ENCODE measurements around the gene PTGIS.

The PTGIS gene

GRCh38 chr20:49544535-49544934 lies 23.4 kb downstream of the PTGIS start:
- TF ChIP-seq, protein P1, sequence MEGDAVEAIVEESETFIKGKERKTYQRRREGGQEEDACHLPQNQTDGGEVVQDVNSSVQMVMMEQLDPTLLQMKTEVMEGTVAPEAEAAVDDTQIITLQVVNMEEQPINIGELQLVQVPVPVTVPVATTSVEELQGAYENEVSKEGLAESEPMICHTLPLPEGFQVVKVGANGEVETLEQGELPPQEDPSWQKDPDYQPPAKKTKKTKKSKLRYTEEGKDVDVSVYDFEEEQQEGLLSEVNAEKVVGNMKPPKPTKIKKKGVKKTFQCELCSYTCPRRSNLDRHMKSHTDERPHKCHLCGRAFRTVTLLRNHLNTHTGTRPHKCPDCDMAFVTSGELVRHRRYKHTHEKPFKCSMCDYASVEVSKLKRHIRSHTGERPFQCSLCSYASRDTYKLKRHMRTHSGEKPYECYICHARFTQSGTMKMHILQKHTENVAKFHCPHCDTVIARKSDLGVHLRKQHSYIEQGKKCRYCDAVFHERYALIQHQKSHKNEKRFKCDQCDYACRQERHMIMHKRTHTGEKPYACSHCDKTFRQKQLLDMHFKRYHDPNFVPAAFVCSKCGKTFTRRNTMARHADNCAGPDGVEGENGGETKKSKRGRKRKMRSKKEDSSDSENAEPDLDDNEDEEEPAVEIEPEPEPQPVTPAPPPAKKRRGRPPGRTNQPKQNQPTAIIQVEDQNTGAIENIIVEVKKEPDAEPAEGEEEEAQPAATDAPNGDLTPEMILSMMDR (IDR thresholded peaks at IDR 0.05; ENCODE audit: extremely low read depth, missing control alignments) = no peak
- DNase-seq (ENCODE audit: low spot score) = no peak

- DNase-seq (ENCODE audit: low spot score) = no peak
- TF ChIP-seq, protein P1 (IDR thresholded peaks at IDR 0.05; ENCODE audit: extremely low read depth, missing control alignments) = no peak
Measured at GRCh38 chr20:49543858-49544437, 24.0 kb downstream of the PTGIS start.

- TF ChIP-seq, protein P1 (IDR thresholded peaks at IDR 0.05; ENCODE audit: extremely low read depth, missing control alignments) = no peak
- DNase-seq (ENCODE audit: low spot score) = no peak
Measured at GRCh38 chr20:49543071-49543857, 24.7 kb downstream of the PTGIS start.

- no peak for DNase-seq (ENCODE audit: low spot score)
- TF ChIP-seq, protein P1 (IDR thresholded peaks at IDR 0.05; ENCODE audit: extremely low read depth, missing control alignments) = no peak
Measured at GRCh38 chr20:49542514-49542991, 25.4 kb downstream of the PTGIS start.

- peak; percentile 74 for DNase-seq (ENCODE audit: low spot score)
- TF ChIP-seq, protein P1 (IDR thresholded peaks at IDR 0.05; ENCODE audit: extremely low read depth, missing control alignments) = peak; percentile 72
Measured at GRCh38 chr20:49541733-49542513, 26.0 kb downstream of the PTGIS start.

DNA sequence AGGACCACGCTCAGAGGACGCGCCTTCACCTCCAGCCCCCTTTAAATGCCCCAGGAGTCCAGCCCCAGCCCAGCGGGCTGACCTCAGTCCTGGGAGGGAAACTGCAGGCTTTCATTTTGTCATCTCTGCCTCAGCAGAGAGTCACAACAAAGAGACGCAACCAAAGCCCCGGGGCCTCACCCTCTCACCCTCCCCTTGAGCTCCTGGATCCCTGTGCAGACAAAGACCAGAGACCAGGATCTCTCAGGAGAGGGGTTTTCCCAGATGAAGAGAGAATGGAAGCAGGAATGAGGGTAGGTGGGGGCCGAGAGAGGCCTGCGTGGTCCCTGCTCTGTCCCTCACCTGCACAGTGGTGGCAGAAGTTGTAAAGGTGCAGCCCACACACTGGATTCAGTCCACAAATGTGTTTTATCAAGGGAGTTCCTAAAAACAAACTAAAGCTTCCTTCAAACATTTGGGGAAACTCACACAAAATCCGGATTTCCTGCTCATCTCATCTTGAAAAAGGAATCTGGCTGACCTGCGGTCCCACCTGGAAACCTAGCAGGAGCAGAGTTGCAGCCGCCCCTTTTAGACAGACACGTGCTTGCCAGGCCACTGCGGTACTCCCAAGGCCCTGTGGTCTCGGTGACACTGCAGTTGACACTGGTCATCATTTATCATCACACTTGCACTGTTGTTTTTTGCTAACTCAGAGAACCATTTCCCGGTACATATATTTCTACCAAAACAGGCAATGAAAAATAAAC lies 27.1 kb downstream of the PTGIS start:
- no peak for DNase-seq (ENCODE audit: low spot score)
- TF ChIP-seq, protein P1 (IDR thresholded peaks at IDR 0.05; ENCODE audit: extremely low read depth, missing control alignments) = no peak

All from GM20000 (cell line).